H1 (cell line): ENCODE measurements around the gene SLC9A7. TPM values are rescaled to one million over a fixed set of nuclear protein-coding genes. Genes with fewer than 3 reads are reported as not detected.

Experiments used
- CHD7 ChIP-seq: fragments of 300-600 bp; sonication (generic); IDR thresholded peaks from 2 replicates; pipeline ENCODE4 v1.7.1; 2012; ENCODE audit warnings: low read length, moderate library complexity, mild to moderate bottlenecking, inconsistent platforms; ENCODE audit not compliant: insufficient replicate concordance
- EGR1 ChIP-seq: IDR thresholded peaks from 2 replicates; pipeline ENCODE4 v1.6.1; 2011; ENCODE audit warnings: low read depth, low read length, borderline replicate concordance
- NRF1 ChIP-seq: IDR thresholded peaks from 2 replicates; pipeline ENCODE4 v1.6.1; 2011; ENCODE audit warnings: mild to moderate bottlenecking, low read depth, low read length, improper control_type of control experiment
- POLR2AphosphoS5 ChIP-seq: IDR thresholded peaks from 2 replicates; pipeline ENCODE4 v1.6.1; 2011; ENCODE audit warnings: low read depth, low read length
- RBBP5 ChIP-seq: IDR thresholded peaks from 2 replicates; pipeline ENCODE4 v1.7.1; 2012; ENCODE audit warnings: low read depth, mild to moderate bottlenecking, inconsistent platforms, low read length, moderate library complexity, borderline replicate concordance
- RFX5 ChIP-seq: IDR thresholded peaks from 2 replicates; pipeline ENCODE4 v1.6.1; 2011; ENCODE audit warnings: low read depth, low read length, improper control_type of control experiment, borderline replicate concordance
- polyA plus RNA-seq, 7 experiments: library from polyadenylated mRNA; depleted of rRNA in 3 of 7; stranded (reverse) in 5 of 7; unstranded in 2 of 7; fragments of >200 nt in 5 of 7; fragments of 200-250 nt in 2 of 7; gene quantifications; 1 replicate in 5 of 7; 2 replicates in 1 of 7; 4 replicates in 1 of 7; pipeline versions ENCODE4 v1.2.1 to v1.2.3, GENCODE V29; 2011 to 2013; ENCODE audit warnings: missing spikeins in 2 of 7, mixed read lengths in 2 of 7
- total RNA-seq: library from RNA; stranded (reverse); fragmentation: NEBNext Ultra II Directional; extraction: Animal tissue kit (Norgen Biotek cat#: 25700); gene quantifications from 2 replicates; pipeline ENCODE4 v1.2.1, GENCODE V29; 2021

SLC9A7 gene
- total and polyA plus RNA-seq, 2 of the 8 experiments (the other 6 are each of a cell fraction or from before 2014, with no cell fraction given) = 6.7 to 17.2 TPM

- TF ChIP-seq CHD7 (no peak), POLR2AphosphoS5 (no peak), EGR1 (no peak), NRF1 (no peak), RBBP5 (no peak), RFX5 (no peak)
Measured at GRCh38 chrX:46637938-46638337, 121.0 kb downstream of the SLC9A7 start (continued).
